Tibial nerve (tissue), 4 donors: Measurements from ENCODE around the gene AP2M1.

Experiments used
- CTCF ChIP-seq, 5 experiments: fragments of 200-600 bp in 3 of 5; fragments of 450-650 bp in 2 of 5; sonication (generic) in 3 of 5; IDR thresholded peaks; one replicate each; pipeline ENCODE4 v1.5.1; 2016 to 2019; ENCODE audit warnings: antibody characterized with exemption in 5 of 5, mild to moderate bottlenecking in 3 of 5, moderate library complexity in 2 of 5
- EP300 ChIP-seq, 2 donors: sonication (generic); formaldehyde crosslinking; IDR thresholded peaks; one replicate each; pipeline ENCODE4 v1.6.1; 2017; ENCODE audit warnings: antibody characterized with exemption in 2 of 2, mild to moderate bottlenecking in 1 of 2
- POLR2A ChIP-seq, 2 donors: fragments of 450-650 bp; IDR thresholded peaks; one replicate each; pipeline ENCODE4 v1.6.1; 2017; ENCODE audit warnings: antibody characterized with exemption in 2 of 2, mild to moderate bottlenecking in 2 of 2, moderate library complexity in 2 of 2

- no peak for TF ChIP-seq POLR2A (IDR thresholded peaks at IDR 0.05)
- no peak for TF ChIP-seq EP300 (IDR thresholded peaks at IDR 0.05)
- no peak for TF ChIP-seq CTCF (IDR thresholded peaks at IDR 0.05)
Measured at GRCh38 chr3:184145751-184146270, 28.8 kb upstream of the AP2M1 start.
